ENCODE measurements around the gene EIF4G1.

DNA sequence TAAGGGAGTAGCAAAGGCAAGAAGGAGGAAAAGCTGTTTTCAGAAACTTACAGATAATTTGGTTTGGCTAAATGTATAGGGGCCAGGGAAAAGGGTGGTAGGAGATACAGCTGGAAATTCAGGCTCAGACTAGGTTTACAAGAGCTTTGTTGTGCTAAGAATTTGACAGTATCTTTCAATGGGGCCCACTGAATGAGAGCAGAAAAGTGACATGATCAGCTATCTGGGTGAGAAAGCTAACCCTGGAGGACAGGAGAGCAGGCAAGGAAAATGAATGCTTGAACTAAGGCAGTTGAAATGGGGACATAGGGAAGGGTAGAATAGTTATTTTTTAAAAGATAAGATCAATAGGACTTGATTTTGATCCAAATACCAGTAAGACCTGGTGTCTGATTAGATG is 2.8 kb upstream of the EIF4G1 start:
- no peak for TF ChIP-seq CTCF (IDR thresholded peaks at IDR 0.05)
- no peak for TF ChIP-seq POLR2A (IDR thresholded peaks at IDR 0.05)
- TF ChIP-seq POLR2AphosphoS5 (IDR thresholded peaks at IDR 0.05), result no peak
